HCT116 (cell line): ENCODE measurements around the gene PAPOLG.

Experiments
- EZH2 ChIP-seq: fragments of 200-600 bp; sonication (generic); IDR thresholded peaks from 2 replicates; pipeline ENCODE4 v1.6.1; 2017; ENCODE audit warnings: antibody characterized with exemption, mixed run types
- EZH2phosphoT487 ChIP-seq: fragments of 200-600 bp; IDR thresholded peaks from 2 replicates; pipeline ENCODE4 v1.6.1; 2018; ENCODE audit warnings: antibody characterized with exemption, borderline replicate concordance
- FOSL1 ChIP-seq: IDR thresholded peaks from 2 replicates; pipeline ENCODE4 v1.6.1; 2012; ENCODE audit warnings: low read depth
- JUND ChIP-seq: IDR thresholded peaks from 2 replicates; pipeline ENCODE4 v1.6.1; 2012
- POLR2A ChIP-seq: IDR thresholded peaks from 2 replicates; pipeline ENCODE4 v1.7.0; 2011; ENCODE audit warnings: borderline replicate concordance; ENCODE audit not compliant: insufficient read depth, insufficient read length; ENCODE audit errors: extremely low read depth
- POLR2AphosphoS5 ChIP-seq: IDR thresholded peaks from 2 replicates; pipeline ENCODE4 v1.6.1; 2011; ENCODE audit warnings: mild to moderate bottlenecking, low read depth, low read length, moderate library complexity
- RAD21 ChIP-seq: IDR thresholded peaks from 2 replicates; pipeline ENCODE4 v1.6.1; 2012; ENCODE audit warnings: low read depth, mild to moderate bottlenecking
- SP1 ChIP-seq: IDR thresholded peaks from 2 replicates; pipeline ENCODE4 v1.6.1; 2012; ENCODE audit warnings: low read depth
- YY1 ChIP-seq: IDR thresholded peaks from 2 replicates; pipeline ENCODE4 v1.6.1; 2011; ENCODE audit warnings: low read length, low read depth, moderate library complexity, mild to moderate bottlenecking; ENCODE audit not compliant: insufficient replicate concordance; ENCODE audit errors: extremely low read depth
- TF ChIP-seq, protein P1 (sequence below), 3 experiments: fragments of 200-600 bp in 1 of 3; sonication (generic) in 1 of 3; IDR thresholded peaks in 2 of 3; conservative IDR thresholded peaks in 1 of 3; 2 replicates each; pipeline ENCODE4 v1.5.1; 2012 to 2017; ENCODE audit warnings: low read depth in 2 of 3, low read length in 2 of 3, antibody characterized with exemption in 1 of 3, borderline replicate concordance in 1 of 3, control low read depth in 1 of 3, mild to moderate bottlenecking in 1 of 3, mixed read lengths in 1 of 3, mixed run types in 1 of 3, moderate library complexity in 1 of 3; ENCODE audit not compliant: insufficient read depth in 1 of 3
- TF ChIP-seq, protein P2 (sequence below): IDR thresholded peaks from 2 replicates; pipeline ENCODE4 v1.6.1; 2012
- TF ChIP-seq, protein P3 (sequence below): IDR thresholded peaks from 2 replicates; pipeline ENCODE4 v1.6.1; 2012
- TF ChIP-seq, protein P4 (sequence below): IDR thresholded peaks from 2 replicates; pipeline ENCODE4 v1.6.1; 2012; ENCODE audit warnings: low read depth

DNA sequence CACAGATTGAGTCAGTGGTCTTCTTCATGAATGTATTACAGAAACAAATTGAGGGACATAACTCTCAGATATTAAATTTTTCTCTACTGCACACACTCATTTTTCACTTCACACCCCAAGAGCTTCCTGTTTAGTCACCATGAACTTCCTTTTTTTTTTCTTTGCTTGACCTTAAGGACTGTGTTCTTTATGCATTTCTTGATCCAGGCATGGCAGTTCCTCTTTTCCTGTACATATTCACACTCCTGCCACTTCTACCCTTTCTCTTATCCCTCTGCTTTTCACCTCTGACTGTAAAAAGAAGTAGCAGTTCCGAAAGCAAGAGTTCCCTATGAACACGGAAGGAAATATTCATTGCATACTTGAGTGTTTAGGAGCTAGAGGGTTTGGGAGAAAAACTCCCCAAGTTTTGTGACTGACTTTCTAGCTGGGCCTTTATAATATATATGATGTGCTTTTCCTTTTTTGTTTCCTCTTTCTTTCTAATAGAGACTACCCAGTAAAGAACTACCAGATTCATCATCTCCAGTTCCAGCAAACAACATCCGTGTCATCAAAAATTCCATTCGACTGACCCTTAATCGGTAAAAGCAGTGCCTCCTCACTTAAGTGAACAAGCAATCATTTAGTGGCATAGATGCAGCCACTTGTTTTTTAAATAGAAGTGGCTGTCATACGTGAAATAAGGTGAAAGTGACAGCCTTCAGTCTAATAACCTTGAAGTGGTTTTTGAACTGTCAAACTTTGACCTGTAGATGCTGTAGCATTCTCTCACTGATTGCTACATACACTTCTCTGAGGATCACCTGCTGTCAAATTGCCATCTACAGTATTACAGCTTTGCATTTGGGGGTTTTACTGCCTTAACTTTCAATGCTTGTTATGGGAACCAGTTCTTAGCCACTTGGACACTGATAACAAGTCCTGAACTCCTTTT, 40.8 kb downstream of the PAPOLG start:
- TF ChIP-seq EZH2 (no peak), JUND (no peak), POLR2A (no peak), POLR2AphosphoS5 (no peak), YY1 (no peak), RAD21 (no peak), FOSL1 (no peak), EZH2phosphoT487 (no peak), SP1 (no peak)
- TF ChIP-seq, protein P1, sequence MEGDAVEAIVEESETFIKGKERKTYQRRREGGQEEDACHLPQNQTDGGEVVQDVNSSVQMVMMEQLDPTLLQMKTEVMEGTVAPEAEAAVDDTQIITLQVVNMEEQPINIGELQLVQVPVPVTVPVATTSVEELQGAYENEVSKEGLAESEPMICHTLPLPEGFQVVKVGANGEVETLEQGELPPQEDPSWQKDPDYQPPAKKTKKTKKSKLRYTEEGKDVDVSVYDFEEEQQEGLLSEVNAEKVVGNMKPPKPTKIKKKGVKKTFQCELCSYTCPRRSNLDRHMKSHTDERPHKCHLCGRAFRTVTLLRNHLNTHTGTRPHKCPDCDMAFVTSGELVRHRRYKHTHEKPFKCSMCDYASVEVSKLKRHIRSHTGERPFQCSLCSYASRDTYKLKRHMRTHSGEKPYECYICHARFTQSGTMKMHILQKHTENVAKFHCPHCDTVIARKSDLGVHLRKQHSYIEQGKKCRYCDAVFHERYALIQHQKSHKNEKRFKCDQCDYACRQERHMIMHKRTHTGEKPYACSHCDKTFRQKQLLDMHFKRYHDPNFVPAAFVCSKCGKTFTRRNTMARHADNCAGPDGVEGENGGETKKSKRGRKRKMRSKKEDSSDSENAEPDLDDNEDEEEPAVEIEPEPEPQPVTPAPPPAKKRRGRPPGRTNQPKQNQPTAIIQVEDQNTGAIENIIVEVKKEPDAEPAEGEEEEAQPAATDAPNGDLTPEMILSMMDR (IDR thresholded peaks at IDR 0.05 in 2 of 3, conservative IDR thresholded peaks at IDR 0.05 in 1 of 3; ENCODE audit: borderline replicate concordance in 1 of 3, insufficient read depth in 1 of 3, low read depth in 2 of 3, low read length in 2 of 3): no peak
- TF ChIP-seq, protein P2, sequence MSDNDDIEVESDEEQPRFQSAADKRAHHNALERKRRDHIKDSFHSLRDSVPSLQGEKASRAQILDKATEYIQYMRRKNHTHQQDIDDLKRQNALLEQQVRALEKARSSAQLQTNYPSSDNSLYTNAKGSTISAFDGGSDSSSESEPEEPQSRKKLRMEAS: no peak
- TF ChIP-seq, protein P3, sequence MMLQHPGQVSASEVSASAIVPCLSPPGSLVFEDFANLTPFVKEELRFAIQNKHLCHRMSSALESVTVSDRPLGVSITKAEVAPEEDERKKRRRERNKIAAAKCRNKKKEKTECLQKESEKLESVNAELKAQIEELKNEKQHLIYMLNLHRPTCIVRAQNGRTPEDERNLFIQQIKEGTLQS: no peak
- TF ChIP-seq, protein P4, sequence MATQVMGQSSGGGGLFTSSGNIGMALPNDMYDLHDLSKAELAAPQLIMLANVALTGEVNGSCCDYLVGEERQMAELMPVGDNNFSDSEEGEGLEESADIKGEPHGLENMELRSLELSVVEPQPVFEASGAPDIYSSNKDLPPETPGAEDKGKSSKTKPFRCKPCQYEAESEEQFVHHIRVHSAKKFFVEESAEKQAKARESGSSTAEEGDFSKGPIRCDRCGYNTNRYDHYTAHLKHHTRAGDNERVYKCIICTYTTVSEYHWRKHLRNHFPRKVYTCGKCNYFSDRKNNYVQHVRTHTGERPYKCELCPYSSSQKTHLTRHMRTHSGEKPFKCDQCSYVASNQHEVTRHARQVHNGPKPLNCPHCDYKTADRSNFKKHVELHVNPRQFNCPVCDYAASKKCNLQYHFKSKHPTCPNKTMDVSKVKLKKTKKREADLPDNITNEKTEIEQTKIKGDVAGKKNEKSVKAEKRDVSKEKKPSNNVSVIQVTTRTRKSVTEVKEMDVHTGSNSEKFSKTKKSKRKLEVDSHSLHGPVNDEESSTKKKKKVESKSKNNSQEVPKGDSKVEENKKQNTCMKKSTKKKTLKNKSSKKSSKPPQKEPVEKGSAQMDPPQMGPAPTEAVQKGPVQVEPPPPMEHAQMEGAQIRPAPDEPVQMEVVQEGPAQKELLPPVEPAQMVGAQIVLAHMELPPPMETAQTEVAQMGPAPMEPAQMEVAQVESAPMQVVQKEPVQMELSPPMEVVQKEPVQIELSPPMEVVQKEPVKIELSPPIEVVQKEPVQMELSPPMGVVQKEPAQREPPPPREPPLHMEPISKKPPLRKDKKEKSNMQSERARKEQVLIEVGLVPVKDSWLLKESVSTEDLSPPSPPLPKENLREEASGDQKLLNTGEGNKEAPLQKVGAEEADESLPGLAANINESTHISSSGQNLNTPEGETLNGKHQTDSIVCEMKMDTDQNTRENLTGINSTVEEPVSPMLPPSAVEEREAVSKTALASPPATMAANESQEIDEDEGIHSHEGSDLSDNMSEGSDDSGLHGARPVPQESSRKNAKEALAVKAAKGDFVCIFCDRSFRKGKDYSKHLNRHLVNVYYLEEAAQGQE: no peak
